GF-D8 (cell line): ENCODE data around the gene CRYBG1.

Experiments used
- DNase-seq: peaks from one replicate; lab custom pipeline; 2025; lab: John Stamatoyannopoulos, UW

Gene CRYBG1

GRCh38 chr6:106360410-106360988 lies at the start of gene CRYBG1:
CRYBG1 (plus strand) TSS chr6:106360717; CDS start chr6:106360909, 192 bp downstream.
- no peak for DNase-seq

GRCh38 chr6:106315765-106316374 lies 44.6 kb upstream of the CRYBG1 start:
- DNase-seq, result no peak

GRCh38 chr6:106316375-106316766 lies 44.1 kb upstream of the CRYBG1 start:
- DNase-seq, result no peak

GRCh38 chr6:106318061-106318460 lies 42.5 kb upstream of the CRYBG1 start:
- DNase-seq, result no peak

GRCh38 chr6:106318851-106319250 lies 41.7 kb upstream of the CRYBG1 start:
- DNase-seq, result no peak

GRCh38 chr6:106321940-106322339 lies 38.6 kb upstream of the CRYBG1 start:
- no peak for DNase-seq

- DNase-seq, result no peak
These were observed 35.7 kb upstream of the CRYBG1 start for GRCh38 chr6:106324726-106325335.

GRCh38 chr6:106325336-106326178 lies 35.0 kb upstream of the CRYBG1 start, which contains the start of gene ATG5:
ATG5 (minus strand) TSS chr6:106325760; CDS start chr6:106316208, 9,552 bp downstream.
- DNase-seq, result peak; percentile 96

GRCh38 chr6:106334646-106335448 lies 25.7 kb upstream of the CRYBG1 start:
- DNase-seq, result peak; percentile 7

- DNase-seq, result peak; percentile 36
These were observed 21.0 kb upstream of the CRYBG1 start for GRCh38 chr6:106339334-106340029.

- DNase-seq, result no peak
These were observed 13.3 kb upstream of the CRYBG1 start for GRCh38 chr6:106347219-106347618.

GRCh38 chr6:106356378-106356777 lies 4.1 kb upstream of the CRYBG1 start:
- no peak for DNase-seq

- DNase-seq, result no peak
These were observed 533 bp upstream of the CRYBG1 start for GRCh38 chr6:106359959-106360409.

GRCh38 chr6:106360989-106361430 lies 493 bp downstream of the CRYBG1 start:
- DNase-seq, result no peak

GRCh38 chr6:106363401-106364138 lies 3.1 kb downstream of the CRYBG1 start:
- no peak for DNase-seq

GRCh38 chr6:106369739-106370138 lies 9.2 kb downstream of the CRYBG1 start:
- DNase-seq, result no peak

- no peak for DNase-seq
These were observed 10.1 kb downstream of the CRYBG1 start for GRCh38 chr6:106370639-106371038.

GRCh38 chr6:106372838-106373501 lies 12.5 kb downstream of the CRYBG1 start:
- no peak for DNase-seq

GRCh38 chr6:106373502-106374239 lies 13.2 kb downstream of the CRYBG1 start:
- no peak for DNase-seq
